Measurements from ENCODE around the gene MXRA8. TPM values are rescaled to one million over a fixed set of nuclear protein-coding genes. Genes with fewer than 3 reads are reported as not detected.

The MXRA8 gene, protein sequence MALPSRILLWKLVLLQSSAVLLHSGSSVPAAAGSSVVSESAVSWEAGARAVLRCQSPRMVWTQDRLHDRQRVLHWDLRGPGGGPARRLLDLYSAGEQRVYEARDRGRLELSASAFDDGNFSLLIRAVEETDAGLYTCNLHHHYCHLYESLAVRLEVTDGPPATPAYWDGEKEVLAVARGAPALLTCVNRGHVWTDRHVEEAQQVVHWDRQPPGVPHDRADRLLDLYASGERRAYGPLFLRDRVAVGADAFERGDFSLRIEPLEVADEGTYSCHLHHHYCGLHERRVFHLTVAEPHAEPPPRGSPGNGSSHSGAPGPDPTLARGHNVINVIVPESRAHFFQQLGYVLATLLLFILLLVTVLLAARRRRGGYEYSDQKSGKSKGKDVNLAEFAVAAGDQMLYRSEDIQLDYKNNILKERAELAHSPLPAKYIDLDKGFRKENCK
- total RNA-seq: 0.07 and 0.16 TPM in 2 replicates

- ChIA-PET CTCF (no interaction called here), POLR2A (interaction anchor here (1.1 kb wide), 1 partner anchor 16 kb away, joined by 4 read pairs; the partner anchor contains the start of gene AURKAIP1)
- peak within 1 kb of the TSS; percentile 35 for H3K4me3 Mint-ChIP-seq
- no peaks in the 10 kb centered on the region for H3K9me3 Mint-ChIP-seq
- H3K27ac Mint-ChIP-seq: peak within 1 kb of the TSS; percentile 7
- ATAC-seq (ENCODE audit: low read depth) (no peak), DNase-seq (no peak)
- intact Hi-C loops (cut with micrococcal nuclease): no loop called here
- TF ChIP-seq, protein P1, sequence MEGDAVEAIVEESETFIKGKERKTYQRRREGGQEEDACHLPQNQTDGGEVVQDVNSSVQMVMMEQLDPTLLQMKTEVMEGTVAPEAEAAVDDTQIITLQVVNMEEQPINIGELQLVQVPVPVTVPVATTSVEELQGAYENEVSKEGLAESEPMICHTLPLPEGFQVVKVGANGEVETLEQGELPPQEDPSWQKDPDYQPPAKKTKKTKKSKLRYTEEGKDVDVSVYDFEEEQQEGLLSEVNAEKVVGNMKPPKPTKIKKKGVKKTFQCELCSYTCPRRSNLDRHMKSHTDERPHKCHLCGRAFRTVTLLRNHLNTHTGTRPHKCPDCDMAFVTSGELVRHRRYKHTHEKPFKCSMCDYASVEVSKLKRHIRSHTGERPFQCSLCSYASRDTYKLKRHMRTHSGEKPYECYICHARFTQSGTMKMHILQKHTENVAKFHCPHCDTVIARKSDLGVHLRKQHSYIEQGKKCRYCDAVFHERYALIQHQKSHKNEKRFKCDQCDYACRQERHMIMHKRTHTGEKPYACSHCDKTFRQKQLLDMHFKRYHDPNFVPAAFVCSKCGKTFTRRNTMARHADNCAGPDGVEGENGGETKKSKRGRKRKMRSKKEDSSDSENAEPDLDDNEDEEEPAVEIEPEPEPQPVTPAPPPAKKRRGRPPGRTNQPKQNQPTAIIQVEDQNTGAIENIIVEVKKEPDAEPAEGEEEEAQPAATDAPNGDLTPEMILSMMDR (IDR thresholded peaks at IDR 0.05): no peak
- no peaks in the 10 kb centered on the region for H3K36me3 Mint-ChIP-seq (ENCODE audit: low read depth)
- H3K4me1 Mint-ChIP-seq: peaks cover 6% of the 10 kb centered on the region
- H3K27me3 Mint-ChIP-seq: peaks cover 20% of the 10 kb centered on the region
Observed at GRCh38 chr1:1358433-1359271, at the start of gene MXRA8. TSS of gene MXRA8 (minus strand) at chr1:1358555. CDS start at chr1:1358504, 51 bp downstream.

DNA sequence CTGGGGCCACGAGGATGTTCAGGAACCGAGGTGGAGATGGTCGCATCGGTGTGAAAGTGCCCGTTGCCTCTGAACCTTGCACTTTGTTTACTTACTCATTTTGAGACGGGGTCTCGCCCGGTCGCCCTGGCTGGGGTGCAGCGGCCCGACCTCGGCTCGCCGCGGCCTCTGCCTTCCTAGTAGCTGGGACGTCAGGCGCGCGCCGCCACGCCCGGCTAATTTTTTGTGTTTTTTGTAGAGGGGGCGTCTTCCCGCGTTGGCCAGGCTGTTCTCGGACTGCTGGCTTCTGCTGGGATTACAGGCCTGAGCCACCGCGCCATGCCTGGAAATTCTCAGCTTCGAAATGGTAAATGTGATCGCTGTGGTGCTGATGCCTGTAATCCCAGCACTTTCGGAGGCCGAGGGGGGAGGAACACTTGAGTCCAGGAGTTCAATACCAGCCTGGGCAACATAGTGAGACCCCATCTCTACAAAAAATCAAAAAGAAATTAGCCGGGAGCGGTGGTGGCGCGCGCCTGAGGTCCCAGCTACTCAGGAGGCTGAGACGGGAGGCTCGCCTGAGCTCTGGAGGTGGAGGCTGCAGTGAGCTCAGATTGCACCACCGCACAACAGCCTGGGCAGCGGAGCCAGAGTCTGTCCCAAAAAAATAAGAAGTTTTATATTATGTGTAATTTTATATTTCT, 49.4 kb upstream of the MXRA8 start:
- Mint-ChIP-seq H3K36me3 (ENCODE audit: low read depth) (peaks cover 40% of the 10 kb centered on the region), H3K27me3 (no peaks in the 10 kb centered on the region), H3K27ac (peak overlapping the region; percentile 76), H3K9me3 (peaks cover 2% of the 10 kb centered on the region), H3K4me3 (peak overlapping the region; percentile 92), H3K4me1 (peaks cover 37% of the 10 kb centered on the region)
- DNase-seq (no peak), ATAC-seq (ENCODE audit: low read depth) (peak; percentile 21)
- intact Hi-C loops (cut with micrococcal nuclease): loop anchor here (1.0 to 10.0 kb wide), 6 partner anchors 8 to 497 kb away; partner anchors contain the start of genes ATAD3B, AURKAIP1, CCNL2 and UBE2J2
- TF ChIP-seq, protein P1 (IDR thresholded peaks at IDR 0.05): no peak
- ChIA-PET POLR2A (interaction anchor here (0.5 to 3.7 kb wide), 13 partner anchors 9 to 459 kb away, joined by 3 to 44 read pairs (median 4); partner anchors contain the start of genes AURKAIP1, CCNL2, MIB2 and UBE2J2), CTCF (interaction anchor here (0.6 to 0.9 kb wide), 2 partner anchors 9 to 33 kb away, joined by 3 read pairs; partner anchors contain the start of genes AURKAIP1 and CCNL2)

DNA sequence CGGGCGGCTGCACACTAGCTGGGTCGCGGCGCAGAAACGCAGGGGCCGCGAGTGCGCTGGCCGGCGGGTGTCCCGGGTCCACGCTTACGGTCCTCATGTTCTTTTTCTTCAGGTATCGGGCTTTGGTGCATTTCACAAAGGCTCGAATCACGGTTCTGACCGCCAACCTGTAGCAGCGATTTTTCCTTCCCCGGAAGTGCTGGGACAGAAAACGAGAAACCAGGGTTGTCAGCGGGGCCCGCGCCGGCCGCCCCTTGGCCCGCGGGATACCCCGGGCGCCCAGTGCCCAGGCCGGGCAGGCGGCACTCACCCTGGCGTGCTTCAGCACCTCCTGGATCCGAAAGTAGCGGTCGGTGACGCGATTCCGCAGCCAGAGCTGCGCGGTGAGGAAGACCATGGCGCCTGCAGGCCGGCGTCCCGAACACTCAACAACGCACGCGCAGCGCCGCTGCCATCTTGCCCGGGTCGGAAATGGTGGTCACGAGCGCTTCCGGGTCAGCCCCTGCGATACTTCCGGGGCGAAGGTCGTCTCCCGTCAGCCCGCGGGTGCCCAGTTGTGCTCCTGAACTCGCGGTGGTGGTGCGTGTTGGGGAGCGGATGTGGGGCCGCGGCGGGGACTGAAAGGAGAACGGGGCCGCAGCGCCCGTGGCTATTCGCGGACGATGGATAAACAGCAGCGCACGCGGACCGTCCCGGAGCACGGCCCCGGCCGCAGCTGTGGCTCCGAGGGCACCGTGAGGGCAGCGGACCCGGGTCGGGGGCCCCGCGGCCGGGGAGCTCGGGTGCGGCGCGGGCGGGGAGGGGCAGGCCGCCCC, 48.7 kb upstream of the MXRA8 start, which contains the start of gene MRPL20:
Gene MRPL20, minus strand, starts transcription at position 473 of the 815 bp plus-strand sequence. Its CDS starts 76 bp downstream, at position 397.
- peaks cover 38% of the 10 kb centered on the region for H3K4me1 Mint-ChIP-seq
- intact Hi-C loops (cut with micrococcal nuclease): loop anchor here (1.0 to 10.0 kb wide), 6 partner anchors 8 to 498 kb away; partner anchors contain the start of genes ATAD3B, AURKAIP1, CCNL2 and UBE2J2

More for the DNA sequence above, 48.7 kb upstream of the MXRA8 start, which contains the start of gene MRPL20:
- TF ChIP-seq, protein P1 (IDR thresholded peaks at IDR 0.05): no peak
- Mint-ChIP-seq H3K27ac (peak within 1 kb of the TSS; percentile 89), H3K9me3 (no peaks in the 10 kb centered on the region), H3K27me3 (no peaks in the 10 kb centered on the region), H3K36me3 (ENCODE audit: low read depth) (peaks cover 48% of the 10 kb centered on the region), H3K4me3 (peak within 1 kb of the TSS; percentile 92)
- ATAC-seq (ENCODE audit: low read depth) (peak; percentile 93), DNase-seq (peak; percentile 92)
- ChIA-PET CTCF (interaction anchor here (0.6 to 0.9 kb wide), 2 partner anchors 9 to 32 kb away, joined by 3 read pairs; partner anchors contain the start of genes AURKAIP1 and CCNL2), POLR2A (interaction anchor here (0.5 to 3.7 kb wide), 14 partner anchors 8 to 460 kb away, joined by 3 to 44 read pairs (median 4); partner anchors contain the start of genes AURKAIP1, CCNL2, MIB2 and UBE2J2)

Data from activated B cell treated with CpG ODN at 0.5 μM for 24 hours (primary cell).